HEK293 (cell line): ENCODE results near the gene WLS.

ENCODE experiments used
- CTCF ChIA-PET: fragments of 350-600 bp; formaldehyde crosslinking; extraction: SDS; loops from one replicate; lab custom pipeline; 2021; ENCODE audit warnings: antibody characterized with exemption; lab: Yijun Ruan, JAX
- POLR2A ChIA-PET: fragments of 300-600 bp; formaldehyde crosslinking; extraction: SDS; loops from one replicate; lab custom pipeline; 2020; ENCODE audit warnings: antibody characterized with exemption, inconsistent platforms; lab: Yijun Ruan, JAX
- H3K27ac ChIP-seq: fragments of 200-500 bp; sonication (Bioruptor generic); 2 replicates; pipeline ENCODE4 v1.5.1; 2014; ENCODE audit warnings: low read depth, low read length, control low read depth, inconsistent platforms; ENCODE audit errors: extremely low read depth
- H3K36me3 ChIP-seq, 2 experiments: fragments of 200-500 bp in 1 of 2; sonication (Bioruptor generic) in 1 of 2; 1 replicate in 1 of 2; 2 replicates in 1 of 2; pipeline ENCODE4 v1.5.1; 2014 to 2017; ENCODE audit warnings: inconsistent platforms in 2 of 2, low read length in 2 of 2; ENCODE audit not compliant: control insufficient read depth in 2 of 2, insufficient read depth in 1 of 2
- H3K4me1 ChIP-seq: fragments of 200-500 bp; sonication (Bioruptor generic); 2 replicates; pipeline ENCODE4 v1.5.1; 2014; ENCODE audit warnings: mild to moderate bottlenecking, low read length, inconsistent platforms; ENCODE audit not compliant: control insufficient read depth, insufficient read depth
- H3K4me3 ChIP-seq: 2 replicates; pipeline ENCODE4 v1.5.1; 2011; ENCODE audit warnings: low read depth, mild to moderate bottlenecking, control low read depth, low read length, moderate library complexity
- H3K9me3 ChIP-seq: fragments of 200-500 bp; sonication (Bioruptor generic); 2 replicates; pipeline ENCODE4 v1.5.1; 2014; ENCODE audit warnings: low read depth, low read length, inconsistent platforms; ENCODE audit not compliant: control insufficient read depth, insufficient read depth
- KLF7 ChIP-seq: fragments of 450-650 bp; formaldehyde crosslinking; IDR thresholded peaks from 2 replicates; pipeline ENCODE4 v1.5.1; 2016; ENCODE audit warnings: missing biosample characterization, missing genetic modification characterization, borderline replicate concordance
- MYNN ChIP-seq: fragments of 450-650 bp; formaldehyde crosslinking; IDR thresholded peaks from 2 replicates; pipeline ENCODE4 v1.5.1; 2016; ENCODE audit warnings: missing biosample characterization, missing genetic modification characterization, borderline replicate concordance
- REPIN1 ChIP-seq: fragments of 450-650 bp; formaldehyde crosslinking; IDR thresholded peaks from 2 replicates; pipeline ENCODE4 v1.5.1; 2017; ENCODE audit warnings: missing biosample characterization, missing genetic modification characterization, low read depth
- ZBTB8A ChIP-seq: fragments of 450-650 bp; formaldehyde crosslinking; IDR thresholded peaks from 2 replicates; pipeline ENCODE4 v1.5.1; 2016; ENCODE audit warnings: missing biosample characterization, missing genetic modification characterization
- ZNF157 ChIP-seq: fragments of 450-650 bp; formaldehyde crosslinking; IDR thresholded peaks from 2 replicates; pipeline ENCODE4 v1.5.1; 2016; ENCODE audit warnings: missing biosample characterization, missing genetic modification characterization
- ZNF202 ChIP-seq: fragments of 450-650 bp; formaldehyde crosslinking; IDR thresholded peaks from 2 replicates; pipeline ENCODE4 v1.5.1; 2016; ENCODE audit warnings: missing biosample characterization, missing genetic modification characterization, borderline replicate concordance
- ZNF266 ChIP-seq: fragments of 450-650 bp; formaldehyde crosslinking; IDR thresholded peaks from 2 replicates; pipeline ENCODE4 v1.5.1; 2016; ENCODE audit warnings: missing biosample characterization, missing genetic modification characterization, low read depth
- ZNF274 ChIP-seq, 2 experiments: fragments of 200-500 bp in 1 of 2; fragments of 450-650 bp in 1 of 2; sonication (Bioruptor generic) in 1 of 2; formaldehyde crosslinking in 1 of 2; IDR thresholded peaks; 2 replicates each; pipeline versions ENCODE4 v1.5.1 to v1.6.1; 2014 to 2016; ENCODE audit warnings: borderline replicate concordance in 1 of 2, inconsistent platforms in 1 of 2, low read length in 1 of 2, missing biosample characterization in 1 of 2, missing genetic modification characterization in 1 of 2
- ZNF394 ChIP-seq: fragments of 450-650 bp; formaldehyde crosslinking; IDR thresholded peaks from 2 replicates; pipeline ENCODE4 v1.5.1; 2016; ENCODE audit warnings: missing biosample characterization, missing genetic modification characterization, mild to moderate bottlenecking, moderate library complexity, borderline replicate concordance
- ZNF433 ChIP-seq: fragments of 450-650 bp; formaldehyde crosslinking; IDR thresholded peaks from 2 replicates; pipeline ENCODE4 v1.5.1; 2016; ENCODE audit warnings: missing biosample characterization, missing genetic modification characterization, low read depth
- ZNF561 ChIP-seq: fragments of 450-650 bp; IDR thresholded peaks from 2 replicates; pipeline ENCODE4 v1.5.1; 2018; ENCODE audit warnings: missing biosample characterization, missing genetic modification characterization, borderline replicate concordance
- ZNF600 ChIP-seq: fragments of 450-650 bp; formaldehyde crosslinking; IDR thresholded peaks from 2 replicates; pipeline ENCODE4 v1.5.1; 2016; ENCODE audit warnings: missing biosample characterization, missing genetic modification characterization
- ZNF610 ChIP-seq: fragments of 450-650 bp; formaldehyde crosslinking; IDR thresholded peaks from 2 replicates; pipeline ENCODE4 v1.5.1; 2016; ENCODE audit warnings: missing biosample characterization, missing genetic modification characterization, borderline replicate concordance
- ZNF629 ChIP-seq: fragments of 450-650 bp; formaldehyde crosslinking; IDR thresholded peaks from 2 replicates; pipeline ENCODE4 v1.5.1; 2017; ENCODE audit warnings: missing biosample characterization, missing genetic modification characterization
- ZNF677 ChIP-seq: fragments of 450-650 bp; IDR thresholded peaks from 2 replicates; pipeline ENCODE4 v1.5.0; 2018; ENCODE audit warnings: missing biosample characterization, mild to moderate bottlenecking, missing genetic modification characterization, moderate library complexity
- TF ChIP-seq, protein P1 (sequence below): fragments of 450-650 bp; formaldehyde crosslinking; IDR thresholded peaks from 2 replicates; pipeline ENCODE4 v1.5.1; 2016; ENCODE audit warnings: missing biosample characterization, missing genetic modification characterization
- TF ChIP-seq, protein P2 (sequence below): fragments of 450-650 bp; formaldehyde crosslinking; IDR thresholded peaks from 2 replicates; pipeline ENCODE4; 2016; ENCODE audit warnings: missing biosample characterization, missing genetic modification characterization
- TF ChIP-seq, protein P3 (sequence below): fragments of 450-650 bp; formaldehyde crosslinking; IDR thresholded peaks from 2 replicates; pipeline ENCODE4 v1.5.1; 2016; ENCODE audit warnings: missing biosample characterization, missing genetic modification characterization
- TF ChIP-seq, protein P4 (sequence below): fragments of 450-650 bp; formaldehyde crosslinking; IDR thresholded peaks from 2 replicates; pipeline ENCODE4 v1.5.1; 2016; ENCODE audit warnings: missing biosample characterization, missing genetic modification characterization
- TF ChIP-seq, protein P5 (sequence below): fragments of 450-650 bp; IDR thresholded peaks from 2 replicates; pipeline ENCODE4 v1.5.1; 2018; ENCODE audit warnings: missing biosample characterization, mild to moderate bottlenecking, missing genetic modification characterization

Gene WLS

DNA sequence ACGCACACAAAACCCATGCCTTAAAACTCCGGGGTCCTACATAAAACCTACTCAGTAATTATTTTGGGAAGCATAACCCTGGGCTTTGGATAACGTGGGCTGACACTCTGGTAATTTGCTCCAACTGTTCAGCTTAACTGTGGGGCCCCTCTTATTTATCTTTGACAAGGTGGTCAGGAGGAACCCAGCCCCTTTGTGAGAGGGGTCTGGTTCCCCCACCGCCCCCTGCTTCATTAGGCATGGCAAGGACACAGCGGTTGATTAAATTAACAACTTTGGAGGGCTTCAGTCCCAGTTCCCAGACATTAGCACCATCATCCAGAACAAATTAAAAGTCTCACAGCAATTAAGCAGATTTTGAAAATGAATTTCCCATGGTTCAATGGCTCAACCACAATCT, 14.7 kb downstream of the WLS start:
- no peak overlapping the region; the same call in 1 of the 2 replicates for H3K4me3 ChIP-seq
- TF ChIP-seq ZNF394 (tag by site-specific recombination): no peak
- TF ChIP-seq ZNF561 (tag by site-specific recombination): 0 out of 2 replicates have a peak, but pooled peaks have one; percentile 6
- TF ChIP-seq, protein P1, sequence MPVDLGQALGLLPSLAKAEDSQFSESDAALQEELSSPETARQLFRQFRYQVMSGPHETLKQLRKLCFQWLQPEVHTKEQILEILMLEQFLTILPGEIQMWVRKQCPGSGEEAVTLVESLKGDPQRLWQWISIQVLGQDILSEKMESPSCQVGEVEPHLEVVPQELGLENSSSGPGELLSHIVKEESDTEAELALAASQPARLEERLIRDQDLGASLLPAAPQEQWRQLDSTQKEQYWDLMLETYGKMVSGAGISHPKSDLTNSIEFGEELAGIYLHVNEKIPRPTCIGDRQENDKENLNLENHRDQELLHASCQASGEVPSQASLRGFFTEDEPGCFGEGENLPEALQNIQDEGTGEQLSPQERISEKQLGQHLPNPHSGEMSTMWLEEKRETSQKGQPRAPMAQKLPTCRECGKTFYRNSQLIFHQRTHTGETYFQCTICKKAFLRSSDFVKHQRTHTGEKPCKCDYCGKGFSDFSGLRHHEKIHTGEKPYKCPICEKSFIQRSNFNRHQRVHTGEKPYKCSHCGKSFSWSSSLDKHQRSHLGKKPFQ (tag by site-specific recombination): 0 out of 2 replicates have a peak, but pooled peaks have one; percentile 9
- no peak for TF ChIP-seq ZNF266 (tag by site-specific recombination)
- no peak for TF ChIP-seq ZNF629
- TF ChIP-seq MYNN (tag by site-specific recombination): peak; percentile 89
- no peaks in the 10 kb centered on the region for H3K9me3 ChIP-seq
- CTCF ChIA-PET: interaction anchor here (0.7 kb wide), 1 partner anchor 386 kb away, joined by 4 read pairs; no protein-coding TSS in a partner anchor
- H3K27ac ChIP-seq: peak overlapping the region; percentile 50
- POLR2A ChIA-PET: interaction anchor here (6.3 kb wide), 1 partner anchor 14 kb away, joined by 57 read pairs; the partner anchor contains the start of gene WLS
- peaks cover 67% of the 10 kb centered on the region for H3K4me1 ChIP-seq
- no peaks in the 10 kb centered on the region for H3K36me3 ChIP-seq

DNA sequence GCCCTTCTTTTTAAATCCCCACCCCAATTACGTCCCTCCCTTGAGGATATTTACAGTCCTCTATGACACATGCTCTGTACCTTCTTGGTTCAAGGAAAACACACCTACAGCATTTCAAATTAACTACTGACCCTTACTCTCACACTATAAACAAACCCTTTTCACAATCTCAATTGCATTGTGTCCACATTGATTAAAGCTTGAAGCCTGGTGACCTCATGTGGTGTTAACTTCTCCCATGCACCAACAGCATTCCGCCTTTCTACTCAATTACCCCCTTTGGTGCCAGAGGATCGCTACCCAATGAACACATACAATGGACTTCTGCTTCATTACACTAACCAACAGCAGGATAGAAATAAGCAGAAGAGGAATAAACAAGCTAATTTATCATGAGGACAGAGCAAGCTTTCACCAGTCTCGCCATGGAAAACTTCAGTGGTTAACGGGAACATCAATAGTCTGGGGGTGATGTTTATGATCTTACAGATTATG, 15.2 kb downstream of the WLS start:
- peak overlapping the region; percentile 50 for H3K27ac ChIP-seq
- peaks cover 65% of the 10 kb centered on the region for H3K4me1 ChIP-seq
- ChIA-PET POLR2A (interaction anchor here (1.6 to 6.3 kb wide), 2 partner anchors 10 to 14 kb away, joined by 4 to 57 read pairs; partner anchors contain the start of gene WLS), CTCF (interaction anchor here (0.7 kb wide), 1 partner anchor 386 kb away, joined by 4 read pairs; no protein-coding TSS in a partner anchor)
- H3K36me3 ChIP-seq: no peaks in the 10 kb centered on the region
- no peak overlapping the region for H3K4me3 ChIP-seq
- H3K9me3 ChIP-seq: no peaks in the 10 kb centered on the region
- TF ChIP-seq ZNF274 (IDR thresholded peaks at IDR 0.05; ENCODE audit: low read length) (no peak), ZNF274 (tag by site-specific recombination; IDR thresholded peaks at IDR 0.05; ENCODE audit: borderline replicate concordance) (no peak), ZBTB8A (peak; percentile 72), ZNF600 (tag by site-specific recombination) (peak; percentile 84), KLF7 (tag by site-specific recombination) (peak; percentile 64; the same call in 1 of the 2 replicates), ZNF677 (no peak), ZNF610 (no peak), ZNF433 (tag by site-specific recombination) (no peak), ZNF202 (tag by site-specific recombination) (no peak), ZNF157 (tag by site-specific recombination) (no peak), REPIN1 (tag by site-specific recombination) (no peak)
- TF ChIP-seq, protein P2, sequence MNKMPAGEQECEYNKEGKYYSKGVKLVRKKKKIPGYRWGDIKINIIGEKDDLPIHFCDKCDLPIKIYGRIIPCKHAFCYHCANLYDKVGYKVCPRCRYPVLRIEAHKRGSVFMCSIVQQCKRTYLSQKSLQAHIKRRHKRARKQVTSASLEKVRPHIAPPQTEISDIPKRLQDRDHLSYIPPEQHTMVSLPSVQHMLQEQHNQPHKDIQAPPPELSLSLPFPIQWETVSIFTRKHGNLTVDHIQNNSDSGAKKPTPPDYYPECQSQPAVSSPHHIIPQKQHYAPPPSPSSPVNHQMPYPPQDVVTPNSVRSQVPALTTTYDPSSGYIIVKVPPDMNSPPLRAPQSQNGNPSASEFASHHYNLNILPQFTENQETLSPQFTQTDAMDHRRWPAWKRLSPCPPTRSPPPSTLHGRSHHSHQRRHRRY (tag by site-specific recombination): no peak
- TF ChIP-seq, protein P3, sequence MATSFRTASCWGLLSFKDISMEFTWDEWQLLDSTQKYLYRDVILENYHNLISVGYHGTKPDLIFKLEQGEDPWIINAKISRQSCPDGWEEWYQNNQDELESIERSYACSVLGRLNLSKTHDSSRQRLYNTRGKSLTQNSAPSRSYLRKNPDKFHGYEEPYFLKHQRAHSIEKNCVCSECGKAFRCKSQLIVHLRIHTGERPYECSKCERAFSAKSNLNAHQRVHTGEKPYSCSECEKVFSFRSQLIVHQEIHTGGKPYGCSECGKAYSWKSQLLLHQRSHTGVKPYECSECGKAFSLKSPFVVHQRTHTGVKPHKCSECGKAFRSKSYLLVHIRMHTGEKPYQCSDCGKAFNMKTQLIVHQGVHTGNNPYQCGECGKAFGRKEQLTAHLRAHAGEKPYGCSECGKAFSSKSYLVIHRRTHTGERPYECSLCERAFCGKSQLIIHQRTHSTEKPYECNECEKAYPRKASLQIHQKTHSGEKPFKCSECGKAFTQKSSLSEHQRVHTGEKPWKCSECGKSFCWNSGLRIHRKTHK (tag by site-specific recombination): no peak
- TF ChIP-seq, protein P4, sequence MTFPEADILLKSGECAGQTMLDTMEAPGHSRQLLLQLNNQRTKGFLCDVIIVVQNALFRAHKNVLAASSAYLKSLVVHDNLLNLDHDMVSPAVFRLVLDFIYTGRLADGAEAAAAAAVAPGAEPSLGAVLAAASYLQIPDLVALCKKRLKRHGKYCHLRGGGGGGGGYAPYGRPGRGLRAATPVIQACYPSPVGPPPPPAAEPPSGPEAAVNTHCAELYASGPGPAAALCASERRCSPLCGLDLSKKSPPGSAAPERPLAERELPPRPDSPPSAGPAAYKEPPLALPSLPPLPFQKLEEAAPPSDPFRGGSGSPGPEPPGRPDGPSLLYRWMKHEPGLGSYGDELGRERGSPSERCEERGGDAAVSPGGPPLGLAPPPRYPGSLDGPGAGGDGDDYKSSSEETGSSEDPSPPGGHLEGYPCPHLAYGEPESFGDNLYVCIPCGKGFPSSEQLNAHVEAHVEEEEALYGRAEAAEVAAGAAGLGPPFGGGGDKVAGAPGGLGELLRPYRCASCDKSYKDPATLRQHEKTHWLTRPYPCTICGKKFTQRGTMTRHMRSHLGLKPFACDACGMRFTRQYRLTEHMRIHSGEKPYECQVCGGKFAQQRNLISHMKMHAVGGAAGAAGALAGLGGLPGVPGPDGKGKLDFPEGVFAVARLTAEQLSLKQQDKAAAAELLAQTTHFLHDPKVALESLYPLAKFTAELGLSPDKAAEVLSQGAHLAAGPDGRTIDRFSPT (tag by site-specific recombination): peak; percentile 86
- TF ChIP-seq, protein P5, sequence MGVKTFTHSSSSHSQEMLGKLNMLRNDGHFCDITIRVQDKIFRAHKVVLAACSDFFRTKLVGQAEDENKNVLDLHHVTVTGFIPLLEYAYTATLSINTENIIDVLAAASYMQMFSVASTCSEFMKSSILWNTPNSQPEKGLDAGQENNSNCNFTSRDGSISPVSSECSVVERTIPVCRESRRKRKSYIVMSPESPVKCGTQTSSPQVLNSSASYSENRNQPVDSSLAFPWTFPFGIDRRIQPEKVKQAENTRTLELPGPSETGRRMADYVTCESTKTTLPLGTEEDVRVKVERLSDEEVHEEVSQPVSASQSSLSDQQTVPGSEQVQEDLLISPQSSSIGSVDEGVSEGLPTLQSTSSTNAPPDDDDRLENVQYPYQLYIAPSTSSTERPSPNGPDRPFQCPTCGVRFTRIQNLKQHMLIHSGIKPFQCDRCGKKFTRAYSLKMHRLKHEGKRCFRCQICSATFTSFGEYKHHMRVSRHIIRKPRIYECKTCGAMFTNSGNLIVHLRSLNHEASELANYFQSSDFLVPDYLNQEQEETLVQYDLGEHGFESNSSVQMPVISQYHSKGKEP (tag by site-specific recombination): peak; percentile 98
